GM18502 (cell line): ENCODE results near the gene LDLRAD3.

ENCODE experiments used
- ATAC-seq: cut with Tn5 transposase; IDR thresholded peaks from one replicate; pipeline ENCODE4 v1.9.1; 2021; ENCODE audit warnings: mild to moderate bottlenecking; ENCODE audit not compliant: unreplicated experiment, poor library complexity

The LDLRAD3 gene

DNA sequence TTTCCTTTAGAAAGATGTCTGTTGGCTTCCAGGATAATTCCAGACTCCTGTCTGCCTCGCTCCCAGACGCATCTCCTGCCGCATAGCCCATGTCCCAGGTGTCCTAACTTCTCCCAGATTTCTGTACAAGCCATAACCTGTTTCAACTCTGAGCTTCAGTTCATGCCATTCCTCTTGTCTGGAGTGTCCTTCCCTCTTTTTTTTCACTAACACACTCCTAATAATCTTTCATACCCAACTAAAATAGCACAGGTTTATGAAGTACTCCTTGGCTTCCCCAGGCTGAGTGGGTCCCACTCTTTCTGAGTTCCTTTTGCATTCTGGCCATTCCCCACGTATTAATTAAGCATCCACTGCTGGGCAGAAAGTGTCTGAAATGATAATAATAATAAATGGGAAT, 123.0 kb downstream of the LDLRAD3 start:
- no peak for ATAC-seq

GRCh38 chr11:36069576-36070212, 125.8 kb downstream of the LDLRAD3 start:
- no peak for ATAC-seq

DNA sequence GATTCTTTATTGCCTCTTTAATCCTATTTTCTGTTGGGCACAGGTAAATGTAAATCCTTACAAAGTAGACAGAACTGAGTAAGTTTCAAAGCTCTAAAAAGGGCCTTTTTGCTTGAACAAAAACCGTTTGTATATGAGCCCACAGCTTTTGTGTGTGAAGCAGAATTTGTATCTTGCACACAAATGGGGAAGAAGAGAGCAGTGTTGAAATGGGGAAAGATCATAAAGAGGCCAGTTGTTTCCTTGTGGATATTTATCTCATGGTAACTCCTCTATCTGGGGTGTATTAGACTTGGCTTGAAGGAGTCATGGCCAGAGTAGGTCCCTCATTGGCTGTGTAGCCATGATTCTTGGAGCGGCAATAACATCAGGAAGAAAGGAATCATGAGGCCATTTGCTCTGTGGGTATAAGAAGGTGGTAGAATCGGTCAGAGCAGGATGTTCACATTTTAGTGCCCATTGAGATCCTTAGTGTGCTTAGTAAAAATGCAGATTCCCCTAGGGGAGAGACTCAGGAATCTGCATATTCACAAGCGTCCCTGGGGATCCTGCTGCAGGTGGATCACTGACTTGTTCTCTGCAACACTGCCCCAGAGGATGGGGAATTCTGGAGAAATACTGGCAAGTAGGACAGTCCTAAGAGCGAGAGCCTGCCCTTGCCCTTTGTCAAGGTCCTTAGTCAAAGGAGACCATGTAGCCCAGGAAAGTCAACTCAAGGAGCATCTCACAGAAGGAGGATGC, 126.5 kb downstream of the LDLRAD3 start:
- no peak for ATAC-seq

GRCh38 chr11:36070954-36071330, 127.1 kb downstream of the LDLRAD3 start:
- ATAC-seq: no peak

DNA sequence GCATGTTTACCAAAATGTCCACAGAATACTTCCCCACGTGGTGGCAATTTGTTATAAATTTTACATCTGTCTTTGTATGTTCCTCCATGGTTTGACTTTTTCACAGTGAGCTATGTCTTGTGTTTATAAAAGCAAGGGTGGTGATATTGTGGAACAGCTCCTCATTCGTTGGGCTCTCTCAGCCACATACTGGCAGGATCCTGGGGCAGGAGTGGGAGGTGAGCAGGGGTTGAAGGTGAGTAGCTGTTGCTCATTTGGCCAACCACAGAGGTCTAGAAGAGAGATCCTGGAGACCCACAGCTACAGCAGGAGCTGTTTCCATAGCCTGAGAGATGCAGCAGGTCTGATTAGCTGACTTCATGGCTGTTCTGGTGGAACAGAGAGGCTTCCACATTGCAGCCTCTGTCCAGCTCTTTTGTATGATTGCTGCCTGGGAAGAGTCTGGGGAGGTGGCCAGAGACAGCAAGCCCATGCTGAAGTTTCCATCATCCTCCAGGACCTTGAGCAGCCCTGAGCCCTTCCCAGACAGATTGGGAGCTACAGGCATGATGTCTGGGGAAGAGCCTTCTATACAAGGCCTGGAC, 128.1 kb downstream of the LDLRAD3 start:
- no peak for ATAC-seq

GRCh38 chr11:36073411-36074203, 129.7 kb downstream of the LDLRAD3 start:
- no peak for ATAC-seq

- no peak for ATAC-seq
Observed at GRCh38 chr11:36074941-36075431, 131.1 kb downstream of the LDLRAD3 start.

GRCh38 chr11:36077368-36077767, 133.5 kb downstream of the LDLRAD3 start:
- ATAC-seq: no peak

GRCh38 chr11:36077886-36078685, 134.2 kb downstream of the LDLRAD3 start:
- ATAC-seq: no peak

GRCh38 chr11:36078686-36079055, 134.8 kb downstream of the LDLRAD3 start:
- ATAC-seq: no peak

DNA sequence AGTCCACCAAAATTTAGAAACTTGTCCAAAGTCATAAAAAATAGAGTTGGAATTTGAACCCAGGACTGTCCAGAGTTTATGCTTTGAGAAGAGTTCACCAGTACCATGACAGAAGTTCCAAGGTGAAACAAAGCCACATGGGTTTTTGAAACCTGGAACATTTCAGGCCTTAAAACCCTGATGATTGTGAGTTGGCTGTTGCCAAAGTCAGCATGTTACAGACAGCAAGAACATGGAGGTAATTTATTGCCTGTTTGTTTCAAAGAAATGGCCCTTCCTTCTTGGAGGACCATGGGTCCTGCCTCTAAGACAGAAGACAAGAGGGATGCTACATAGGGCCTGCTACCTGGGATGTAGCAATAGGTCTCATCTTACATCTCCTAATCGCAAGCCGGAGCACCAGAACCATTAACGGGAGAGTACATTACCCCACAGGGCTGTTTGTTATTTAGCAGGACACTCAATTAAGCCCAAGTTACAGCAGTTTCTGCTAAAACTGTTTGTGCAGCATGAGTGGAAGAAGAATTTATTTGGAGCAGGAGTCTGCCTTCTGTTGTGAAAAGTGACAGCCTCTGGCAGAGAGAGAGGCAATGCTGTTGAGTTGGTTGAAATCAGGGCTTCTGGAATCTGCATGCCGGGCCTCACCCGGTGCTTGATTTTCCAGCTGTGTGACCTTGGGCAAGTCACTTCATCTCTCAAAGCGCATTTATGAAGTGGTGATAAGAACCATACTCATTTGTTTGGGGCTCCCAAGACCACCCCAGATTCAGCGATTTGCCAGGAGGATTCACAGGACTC, 136.2 kb downstream of the LDLRAD3 start:
- no peak for ATAC-seq

GRCh38 chr11:36081274-36081945, 137.5 kb downstream of the LDLRAD3 start:
- no peak for ATAC-seq

GRCh38 chr11:36086366-36086765, 142.5 kb downstream of the LDLRAD3 start:
- ATAC-seq: no peak

GRCh38 chr11:36088266-36088972, 144.6 kb downstream of the LDLRAD3 start:
- ATAC-seq: no peak

DNA sequence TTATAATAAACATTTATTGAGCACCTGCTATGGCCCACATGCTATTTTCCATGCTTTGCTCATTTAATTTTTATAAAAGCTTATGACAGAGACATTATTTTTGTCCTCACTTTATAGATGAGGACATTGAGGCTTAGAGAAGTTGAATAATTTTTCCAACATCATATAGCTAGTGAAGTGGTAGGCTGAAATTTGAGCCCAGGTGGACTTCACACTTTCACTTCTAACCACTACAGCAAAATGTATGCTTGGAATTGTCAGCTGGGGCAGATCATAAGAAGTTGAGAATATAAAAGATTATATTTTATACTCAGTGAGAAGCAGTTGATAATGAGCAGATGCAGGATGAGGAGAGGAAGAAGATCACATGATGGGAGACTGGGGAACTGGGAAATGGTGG, 146.1 kb downstream of the LDLRAD3 start:
- no peak for ATAC-seq

- ATAC-seq: no peak
Observed at GRCh38 chr11:36090356-36091109, 146.7 kb downstream of the LDLRAD3 start.

DNA sequence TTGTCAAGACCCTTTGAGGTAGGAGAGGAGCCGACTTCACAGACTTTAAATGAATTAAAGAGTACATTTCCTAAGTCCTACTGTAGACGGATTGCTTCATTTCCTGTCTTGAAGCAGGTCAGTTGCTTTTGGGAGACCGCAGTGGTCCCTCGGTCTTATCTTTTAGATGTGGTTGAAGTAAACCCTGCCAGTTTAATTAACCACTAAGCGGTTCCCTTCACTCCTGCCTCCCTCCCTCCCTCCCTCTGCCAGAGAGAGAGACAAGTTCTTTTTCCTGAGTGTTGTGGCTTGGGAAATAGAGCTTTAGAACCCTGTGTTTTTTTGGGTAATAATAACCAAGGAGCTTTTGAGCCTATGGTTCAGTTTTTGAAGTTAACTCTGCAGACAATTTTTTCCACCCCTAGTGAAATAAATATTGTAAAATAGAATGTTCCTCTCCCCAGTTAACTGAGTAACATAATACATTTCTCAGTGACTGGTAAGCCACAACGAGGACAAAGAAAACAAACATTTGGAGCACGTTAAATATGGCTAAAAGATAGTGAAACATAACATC, 147.5 kb downstream of the LDLRAD3 start:
- no peak for ATAC-seq
